GM21447 (cell line): Measurements from ENCODE around the gene SCNM1.
"Not testable (repeated sequence)": the region's sequence is repeated elsewhere in the genome, so short reads cannot be mapped to it uniquely, and the experiment has no call there.

Experiments
- ATAC-seq: cut with Tn5 transposase; IDR thresholded peaks from one replicate; pipeline ENCODE4 v1.9.1; 2021; ENCODE audit not compliant: unreplicated experiment

The SCNM1 gene

GRCh38 chr1:151146412-151147131, 19.4 kb upstream of the SCNM1 start, which contains the start of gene SEMA6C:
TSS of gene SEMA6C (minus strand) at chr1:151146631. CDS start at chr1:151142621, 4,010 bp downstream.
- ATAC-seq: peak; percentile 99

GRCh38 chr1:151147132-151147503, 18.8 kb upstream of the SCNM1 start:
- ATAC-seq: no peak

- no peak for ATAC-seq
These were observed 18.3 kb upstream of the SCNM1 start for GRCh38 chr1:151147665-151148064.

- peak; percentile 75 for ATAC-seq
These were observed 9.5 kb upstream of the SCNM1 start, which contains the start of gene TNFAIP8L2 for GRCh38 chr1:151156515-151156819. TSS of gene TNFAIP8L2 (plus strand) at chr1:151156649. CDS start at chr1:151158698, 2,049 bp downstream.

GRCh38 chr1:151157067-151157531, 8.8 kb upstream of the SCNM1 start:
- ATAC-seq: no peak

GRCh38 chr1:151158326-151158725, 7.6 kb upstream of the SCNM1 start:
- no peak for ATAC-seq

- ATAC-seq: no peak
These were observed 7.1 kb upstream of the SCNM1 start for GRCh38 chr1:151158751-151159251.

- ATAC-seq: no peak
These were observed 6.6 kb upstream of the SCNM1 start for GRCh38 chr1:151159373-151159772.

- no peak for ATAC-seq
These were observed 1.1 kb upstream of the SCNM1 start for GRCh38 chr1:151164732-151165280.

- ATAC-seq: no peak
These were observed 635 bp upstream of the SCNM1 start for GRCh38 chr1:151165281-151165737.

- peak; percentile 6 for ATAC-seq
These were observed 587 bp downstream of the SCNM1 start for GRCh38 chr1:151166505-151166956.

GRCh38 chr1:151167116-151167515, 1.2 kb downstream of the SCNM1 start:
- no peak for ATAC-seq

GRCh38 chr1:151171190-151171589, 5.2 kb downstream of the SCNM1 start:
- ATAC-seq: no peak

GRCh38 chr1:151175041-151175741, 9.2 kb downstream of the SCNM1 start:
- ATAC-seq: no peak

GRCh38 chr1:151175863-151176262, 9.9 kb downstream of the SCNM1 start, which contains the start of gene TMOD4:
TSS of gene TMOD4 (minus strand) at chr1:151175981. CDS start at chr1:151174875, 1,106 bp downstream.
- ATAC-seq: no peak

GRCh38 chr1:151176514-151177045, 10.6 kb downstream of the SCNM1 start:
- ATAC-seq: no peak

GRCh38 chr1:151184211-151184610, 18.3 kb downstream of the SCNM1 start:
- ATAC-seq: no peak

GRCh38 chr1:151187205-151187604, 21.3 kb downstream of the SCNM1 start:
- no peak for ATAC-seq

- ATAC-seq: not testable (repeated sequence)
These were observed 22.7 kb downstream of the SCNM1 start for GRCh38 chr1:151188667-151189066.

- ATAC-seq: peak; percentile 82
These were observed 23.9 kb downstream of the SCNM1 start, which contains the start of gene VPS72 for GRCh38 chr1:151189637-151190445. TSS of gene VPS72 (minus strand) at chr1:151190197. CDS start at chr1:151190121, 76 bp downstream.
